HCT116 (cell line): ENCODE results near the gene CDH4. TPM values are rescaled to one million over a fixed set of nuclear protein-coding genes. Genes with fewer than 3 reads are reported as not detected.

Experiments used
- ATAC-seq: fragments of 200-7000 bp; cut with Tn5 transposase; 2 replicates; pipeline ENCODE4 v1.9.1; 2020; ENCODE audit warnings: mild to moderate bottlenecking, moderate library complexity
- BruUV-seq: library from RNA; stranded (reverse); fragments of 400-500 nt; replicated peaks from 2 replicates; lab custom pipeline; 2021; lab: Mats Ljungman, UMichigan
- CTCF ChIA-PET: fragments of 300-600 bp; sonication (Branson Sonifier 250); formaldehyde crosslinking; loops from one replicate; lab custom pipeline; 2021; ENCODE audit warnings: antibody characterized with exemption; lab: Charles Lee
- POLR2A ChIA-PET: fragments of 300-600, 350-600 bp; sonication (Branson Sonifier 250); formaldehyde crosslinking; loops from one replicate; lab custom pipeline; 2021; ENCODE audit warnings: antibody characterized with exemption; lab: Charles Lee
- RAD21 ChIA-PET, 2 experiments: fragments of 300-600 bp; sonication (Branson Sonifier 250); formaldehyde crosslinking; loops; one replicate each; lab custom pipeline; 2023; ENCODE audit warnings: low total read pairs in 2 of 2; ENCODE audit not compliant: uncharacterized antibody in 2 of 2, unreplicated experiment in 2 of 2, low non-redundant PET in 1 of 2; lab: Charles Lee
- DNase-seq: peaks from one replicate; pipeline ENCODE4 v3.0.0-alpha.2; 2010; ENCODE audit warnings: low read depth, low spot score
- H2AFZ ChIP-seq: fragments of 200-600 bp; shearing (Covaris generic), sonication (generic); 2 replicates; pipeline ENCODE4 v1.6.1; 2017; ENCODE audit warnings: low read depth, mixed run types, mixed read lengths, antibody characterized with exemption, low read length; ENCODE audit not compliant: poor library complexity, severe bottlenecking
- H3K27ac ChIP-seq: 2 replicates; pipeline ENCODE4 v1.5.1; 2012; ENCODE audit warnings: low read depth, low read length
- H3K27me3 ChIP-seq: fragments of 200-600 bp; sonication (generic); 2 replicates; pipeline ENCODE4 v1.6.1; 2016; ENCODE audit warnings: mixed run types, low read length, mixed read lengths; ENCODE audit not compliant: insufficient read depth
- H3K36me3 ChIP-seq, 2 experiments: fragments of 200-500 bp in 1 of 2; fragments of 200-600 bp in 1 of 2; sonication (Bioruptor generic) in 1 of 2; sonication (generic) in 1 of 2; 2 replicates each; pipeline versions ENCODE4 v1.5.1 to v1.6.1; 2014 to 2016; ENCODE audit warnings: low read length in 2 of 2, inconsistent platforms in 1 of 2, mixed read lengths in 1 of 2, mixed run types in 1 of 2; ENCODE audit not compliant: insufficient read depth in 2 of 2, control insufficient read depth in 1 of 2
- H3K4me1 ChIP-seq, 2 experiments: fragments of 200-600 bp in 1 of 2; sonication (generic) in 1 of 2; 2 replicates each; pipeline versions ENCODE4 v1.5.1 to v1.6.1; 2012 to 2017; ENCODE audit warnings: low read length in 2 of 2, inconsistent platforms in 1 of 2, mild to moderate bottlenecking in 1 of 2, mixed read lengths in 1 of 2, mixed run types in 1 of 2, moderate library complexity in 1 of 2; ENCODE audit not compliant: insufficient read depth in 2 of 2, control insufficient read depth in 1 of 2
- H3K4me2 ChIP-seq: fragments of 200-600 bp; sonication (generic); 2 replicates; pipeline ENCODE4 v1.6.1; 2017; ENCODE audit warnings: mixed run types, low read length, mixed read lengths
- H3K4me3 ChIP-seq, 2 experiments: fragments of 200-600 bp in 1 of 2; sonication (generic) in 1 of 2; replicated peaks in 1 of 2; 2 replicates each; pipeline ENCODE4 v1.5.1; 2011 to 2016; ENCODE audit warnings: low read length in 2 of 2, control low read depth in 1 of 2, low read depth in 1 of 2, mild to moderate bottlenecking in 1 of 2, mixed read lengths in 1 of 2, mixed run types in 1 of 2
- H3K79me2 ChIP-seq: fragments of 200-600 bp; sonication (generic); 2 replicates; pipeline ENCODE4 v1.6.1; 2017; ENCODE audit warnings: mild to moderate bottlenecking, mixed run types, low read length, moderate library complexity, mixed read lengths; ENCODE audit not compliant: insufficient read depth
- H3K9ac ChIP-seq: fragments of 200-600 bp; sonication (generic); 2 replicates; pipeline ENCODE4 v1.6.1; 2016; ENCODE audit warnings: low read length, mixed read lengths
- H3K9me2 ChIP-seq: fragments of 200-600 bp; sonication (generic), shearing (Covaris generic); 2 replicates; pipeline ENCODE4 v1.6.1; 2017; ENCODE audit warnings: mixed run types, mild to moderate bottlenecking, moderate library complexity; ENCODE audit not compliant: insufficient read depth
- H3K9me3 ChIP-seq, 2 experiments: fragments of 200-500 bp in 1 of 2; fragments of 200-600 bp in 1 of 2; sonication (Bioruptor generic) in 1 of 2; sonication (generic) in 1 of 2; 2 replicates each; pipeline ENCODE4 v1.6.1; 2014 to 2017; ENCODE audit warnings: low read length in 2 of 2, mixed read lengths in 2 of 2, inconsistent platforms in 1 of 2, low read depth in 1 of 2, mild to moderate bottlenecking in 1 of 2, mixed run types in 1 of 2, moderate library complexity in 1 of 2; ENCODE audit not compliant: control insufficient read depth in 1 of 2, insufficient read depth in 1 of 2
- H4K20me1 ChIP-seq: fragments of 200-600 bp; sonication (generic), shearing (Covaris generic); 2 replicates; pipeline ENCODE4 v1.6.1; 2017; ENCODE audit warnings: mixed run types, mild to moderate bottlenecking, moderate library complexity; ENCODE audit not compliant: insufficient read depth
- ATF3 ChIP-seq: IDR thresholded peaks from 2 replicates; pipeline ENCODE4 v1.6.1; 2012
- CBX3 ChIP-seq: IDR thresholded peaks from 2 replicates; pipeline ENCODE4 v1.6.1; 2012; ENCODE audit warnings: low read depth
- CEBPB ChIP-seq: IDR thresholded peaks from 2 replicates; pipeline ENCODE4 v1.6.1; 2012; ENCODE audit warnings: low read depth
- CTCF ChIP-seq, 3 experiments: fragments of 200-600 bp in 1 of 3; sonication (generic) in 1 of 3; IDR thresholded peaks in 2 of 3; conservative IDR thresholded peaks in 1 of 3; 2 replicates each; pipeline ENCODE4 v1.5.1; 2012 to 2017; ENCODE audit warnings: low read depth in 2 of 3, low read length in 2 of 3, antibody characterized with exemption in 1 of 3, borderline replicate concordance in 1 of 3, control low read depth in 1 of 3, mild to moderate bottlenecking in 1 of 3, mixed read lengths in 1 of 3, mixed run types in 1 of 3, moderate library complexity in 1 of 3; ENCODE audit not compliant: insufficient read depth in 1 of 3
- EGR1 ChIP-seq: IDR thresholded peaks from 2 replicates; pipeline ENCODE4 v1.6.1; 2012; ENCODE audit warnings: low read depth
- ELF1 ChIP-seq: IDR thresholded peaks from 2 replicates; pipeline ENCODE4 v1.6.1; 2012; ENCODE audit warnings: low read depth, borderline replicate concordance
- EZH2 ChIP-seq: fragments of 200-600 bp; sonication (generic); IDR thresholded peaks from 2 replicates; pipeline ENCODE4 v1.6.1; 2017; ENCODE audit warnings: antibody characterized with exemption, mixed run types
- FOSL1 ChIP-seq: IDR thresholded peaks from 2 replicates; pipeline ENCODE4 v1.6.1; 2012; ENCODE audit warnings: low read depth
- MAX ChIP-seq: IDR thresholded peaks from 2 replicates; pipeline ENCODE4 v1.6.1; 2012
- POLR2AphosphoS5 ChIP-seq: IDR thresholded peaks from 2 replicates; pipeline ENCODE4 v1.6.1; 2011; ENCODE audit warnings: mild to moderate bottlenecking, low read depth, low read length, moderate library complexity
- REST ChIP-seq: IDR thresholded peaks from 2 replicates; pipeline ENCODE4 v1.6.1; 2012; ENCODE audit warnings: low read depth
- SIN3A ChIP-seq: IDR thresholded peaks from 2 replicates; pipeline ENCODE4 v1.6.1; 2012; ENCODE audit warnings: low read depth
- SP1 ChIP-seq: IDR thresholded peaks from 2 replicates; pipeline ENCODE4 v1.6.1; 2012; ENCODE audit warnings: low read depth
- SRF ChIP-seq: IDR thresholded peaks from 2 replicates; pipeline ENCODE4 v1.6.1; 2012; ENCODE audit warnings: low read depth
- ZBTB33 ChIP-seq: IDR thresholded peaks from 2 replicates; pipeline ENCODE4 v1.6.1; 2011; ENCODE audit warnings: mild to moderate bottlenecking, low read length, moderate library complexity; ENCODE audit not compliant: insufficient replicate concordance; ENCODE audit errors: extremely low read depth
- ZNF274 ChIP-seq: fragments of 200-500 bp; sonication (Bioruptor generic); IDR thresholded peaks from 2 replicates; pipeline ENCODE4 v1.6.1; 2014; ENCODE audit warnings: mild to moderate bottlenecking, low read depth, low read length, inconsistent platforms
- intact Hi-C: fragments of 100-400 bp; cut with micrococcal nuclease; formaldehyde crosslinking; loops from 2 replicates; pipeline ENCODE4 v1.10.0; 2022
- total RNA-seq: library from RNA; stranded (reverse); gene quantifications from one replicate; pipeline ENCODE4 v1.2.1, GENCODE V29; 2021; ENCODE audit not compliant: unreplicated experiment

CDH4 gene
- total RNA-seq, 1 experiment from 2014 or later, result not detected

GRCh38 chr20:61784801-61785566, 532.9 kb downstream of the CDH4 start:
- no peak for ATAC-seq

More at GRCh38 chr20:61784801-61785566, 532.9 kb downstream of the CDH4 start:
- intact Hi-C loops, result no loop called here
- TF ChIP-seq MAX, result no peak
- TF ChIP-seq REST, result no peak
- TF ChIP-seq ELF1, result no peak
- no peak for TF ChIP-seq ZNF274
- TF ChIP-seq FOSL1, result no peak
- TF ChIP-seq SIN3A, result no peak
- no peak for TF ChIP-seq EZH2
- no peak for TF ChIP-seq ATF3
- no peak for TF ChIP-seq CEBPB
- TF ChIP-seq EGR1, result no peak
- no peak for TF ChIP-seq POLR2AphosphoS5
- no peak for TF ChIP-seq CBX3
- TF ChIP-seq SRF, result no peak
- TF ChIP-seq CTCF (IDR thresholded peaks at IDR 0.05 in 2 of 3, conservative IDR thresholded peaks at IDR 0.05 in 1 of 3; ENCODE audit: borderline replicate concordance in 1 of 3, insufficient read depth in 1 of 3, low read depth in 2 of 3, low read length in 2 of 3), result no peak
- no peak for TF ChIP-seq ZBTB33
- no peak for TF ChIP-seq SP1
- no peak overlapping the region for H3K4me3 ChIP-seq
- no peaks in the 10 kb centered on the region for H3K79me2 ChIP-seq
- H3K4me2 ChIP-seq, result no peak overlapping the region
- no peaks in the 10 kb centered on the region for H3K9me3 ChIP-seq
- no peaks in the 10 kb centered on the region for H3K9me2 ChIP-seq
- H3K27me3 ChIP-seq, result peaks cover 40% of the 10 kb centered on the region
- no peaks in the 10 kb centered on the region for H4K20me1 ChIP-seq
- no peak for DNase-seq
- no peak overlapping the region for H3K9ac ChIP-seq
- ChIA-PET CTCF (no interaction called here), POLR2A (no interaction called here), RAD21 (no interaction called here)
- H2AFZ ChIP-seq, result no peak overlapping the region
- no peaks in the 10 kb centered on the region for H3K36me3 ChIP-seq
- BruUV-seq, result no TSS peak
- no peaks in the 10 kb centered on the region for H3K4me1 ChIP-seq
- no peak overlapping the region for H3K27ac ChIP-seq
